HepG2 (cell line): ENCODE measurements around the gene INAFM2. TPM values are rescaled to one million over a fixed set of nuclear protein-coding genes. Genes with fewer than 3 reads are reported as not detected.

Experiments used
- polyA plus RNA-seq, 8 experiments: library from polyadenylated mRNA; depleted of rRNA in 3 of 8; stranded (reverse) in 7 of 8; unstranded in 1 of 8; fragments of >200 nt; fragmentation: Illumina TruSeq in 4 of 8; extraction: Trizol in 4 of 8; gene quantifications; 2 replicates each; pipeline versions ENCODE4 v1.2.1 to v1.2.3, GENCODE V29; 2011 to 2016; ENCODE audit warnings: low read depth in 4 of 8, missing spikeins in 1 of 8, mixed read lengths in 1 of 8; ENCODE audit not compliant: insufficient read depth in 1 of 8
- total RNA-seq, 5 experiments: library from RNA; depleted of rRNA; stranded (reverse); fragments of >200 nt; fragmentation: Illumina TruSeq; extraction: Trizol; gene quantifications; 2 replicates each; pipeline ENCODE4 v1.2.3, GENCODE V29; 2016; ENCODE audit warnings: low read depth in 1 of 5

Gene INAFM2
- total and polyA plus RNA-seq, 2 of the 13 experiments (the other 11 are each of a cell fraction or from before 2014, with no cell fraction given) = 5.5 to 6.5 TPM

Other genes starting within 250 kb of the INAFM2 start
- gene BMF, start 214.8 kb upstream of the INAFM2 start, total RNA-seq (2016; rRNA removed; fragmentation: Illumina TruSeq; extraction: Trizol) = 5.4 and 8.7 TPM in 2 replicates
- gene BMF, start 214.8 kb upstream of the INAFM2 start, polyA plus RNA-seq (2011; rRNA removed) = 15.9 and 32.7 TPM in 2 replicates
- gene BUB1B, start 162.6 kb upstream of the INAFM2 start, total RNA-seq (2016; rRNA removed; fragmentation: Illumina TruSeq; extraction: Trizol) = 63.5 and 71.9 TPM in 2 replicates
- 16.0 and 26.2 TPM in 2 replicates for gene BUB1B, start 162.6 kb upstream of the INAFM2 start, polyA plus RNA-seq (2011; rRNA removed)
- gene PAK6, start 84.6 kb upstream of the INAFM2 start, total RNA-seq (2016; rRNA removed; fragmentation: Illumina TruSeq; extraction: Trizol) = 0.07 TPM in 1 of 2 replicates, not detected in the other
- 0.10 TPM in 1 of 2 replicates, not detected in the other for gene PAK6, start 84.6 kb upstream of the INAFM2 start, polyA plus RNA-seq (2011; rRNA removed)
- not detected in 2 replicates for gene ANKRD63, start 40.6 kb upstream of the INAFM2 start, total RNA-seq (2016; rRNA removed; fragmentation: Illumina TruSeq; extraction: Trizol)
- gene ANKRD63, start 40.6 kb upstream of the INAFM2 start, polyA plus RNA-seq (2011; rRNA removed) = not detected in 2 replicates
- gene PLCB2, start 15.8 kb upstream of the INAFM2 start, total RNA-seq (2016; rRNA removed; fragmentation: Illumina TruSeq; extraction: Trizol) = not detected in 2 replicates
- 0.11 TPM in 1 of 2 replicates, not detected in the other for gene PLCB2, start 15.8 kb upstream of the INAFM2 start, polyA plus RNA-seq (2011; rRNA removed)
- 1.0 and 1.6 TPM in 2 replicates for gene CCDC9B, start 17.2 kb downstream of the INAFM2 start, total RNA-seq (2016; rRNA removed; fragmentation: Illumina TruSeq; extraction: Trizol)
- 0.98 and 1.3 TPM in 2 replicates for gene CCDC9B, start 17.2 kb downstream of the INAFM2 start, polyA plus RNA-seq (2011; rRNA removed)
- gene PHGR1, start 27.3 kb downstream of the INAFM2 start, total RNA-seq (2016; rRNA removed; fragmentation: Illumina TruSeq; extraction: Trizol) = not detected in 2 replicates
- gene PHGR1, start 27.3 kb downstream of the INAFM2 start, polyA plus RNA-seq (2011; rRNA removed) = not detected in 2 replicates
- 0.09 and 0.15 TPM in 2 replicates for gene DISP2, start 34.5 kb downstream of the INAFM2 start, total RNA-seq (2016; rRNA removed; fragmentation: Illumina TruSeq; extraction: Trizol)
- 0.07 and 0.32 TPM in 2 replicates for gene DISP2, start 34.5 kb downstream of the INAFM2 start, polyA plus RNA-seq (2011; rRNA removed)
- 62.3 and 82.1 TPM in 2 replicates for gene KNSTRN, start 59.0 kb downstream of the INAFM2 start, total RNA-seq (2016; rRNA removed; fragmentation: Illumina TruSeq; extraction: Trizol)
- 12.9 and 20.3 TPM in 2 replicates for gene KNSTRN, start 59.0 kb downstream of the INAFM2 start, polyA plus RNA-seq (2011; rRNA removed)
- 48.0 and 61.3 TPM in 2 replicates for gene IVD, start 82.1 kb downstream of the INAFM2 start, total RNA-seq (2016; rRNA removed; fragmentation: Illumina TruSeq; extraction: Trizol)
- 53.9 and 56.6 TPM in 2 replicates for gene IVD, start 82.1 kb downstream of the INAFM2 start, polyA plus RNA-seq (2011; rRNA removed)
- gene BAHD1, start 117.3 kb downstream of the INAFM2 start, total RNA-seq (2016; rRNA removed; fragmentation: Illumina TruSeq; extraction: Trizol) = 8.1 and 8.7 TPM in 2 replicates
- 3.3 and 3.8 TPM in 2 replicates for gene BAHD1, start 117.3 kb downstream of the INAFM2 start, polyA plus RNA-seq (2011; rRNA removed)
- gene CHST14, start 147.3 kb downstream of the INAFM2 start, total RNA-seq (2016; rRNA removed; fragmentation: Illumina TruSeq; extraction: Trizol) = 6.4 and 12.4 TPM in 2 replicates
- 8.6 and 8.9 TPM in 2 replicates for gene CHST14, start 147.3 kb downstream of the INAFM2 start, polyA plus RNA-seq (2011; rRNA removed)
- 23.2 and 26.3 TPM in 2 replicates for gene CCDC32, start 241.3 kb downstream of the INAFM2 start, total RNA-seq (2016; rRNA removed; fragmentation: Illumina TruSeq; extraction: Trizol)
- 6.6 and 10.8 TPM in 2 replicates for gene CCDC32, start 241.3 kb downstream of the INAFM2 start, polyA plus RNA-seq (2011; rRNA removed)
- gene RPUSD2, start 245.6 kb downstream of the INAFM2 start, total RNA-seq (2016; rRNA removed; fragmentation: Illumina TruSeq; extraction: Trizol) = 14.5 and 18.8 TPM in 2 replicates
- gene RPUSD2, start 245.6 kb downstream of the INAFM2 start, polyA plus RNA-seq (2011; rRNA removed) = 8.6 and 9.8 TPM in 2 replicates